Endothelial cell of umbilical vein (primary cell): ENCODE data around the gene CAMK2N2. TPM values are rescaled to one million over a fixed set of nuclear protein-coding genes. Genes with fewer than 3 reads are reported as not detected.

ENCODE experiments used
- BruUV-seq: library from RNA; stranded (reverse); fragments of 400-500 nt; replicated peaks from 2 replicates; lab custom pipeline; 2021; lab: Mats Ljungman, UMichigan
- CTCF ChIA-PET: fragments of 300-600, 350-600 bp; sonication (Branson Sonifier 250); formaldehyde crosslinking; loops from one replicate; lab custom pipeline; 2021; ENCODE audit warnings: antibody characterized with exemption, inconsistent platforms; lab: Charles Lee
- POLR2A ChIA-PET: fragments of 300-600, 350-600 bp; sonication (Branson Sonifier 250); formaldehyde crosslinking; loops from one replicate; lab custom pipeline; 2021; ENCODE audit warnings: antibody characterized with exemption, inconsistent platforms; lab: Charles Lee
- DNase-seq: peaks from one replicate; pipeline ENCODE4 v3.0.0-alpha.2; 2011; ENCODE audit warnings: low read depth, low spot score
- FAIRE-seq: peaks from 2 replicates; lab custom pipeline; 2011; peaks lifted over from hg19 to GRCh38; lab: Jason Lieb, UNC
- H2AFZ ChIP-seq: 2 replicates; pipeline ENCODE4 v1.6.0; 2012; ENCODE audit warnings: low read depth, low read length, control low read depth, inconsistent platforms
- H3K27ac ChIP-seq: 2 replicates; pipeline ENCODE4 v1.5.1; 2011; ENCODE audit warnings: low read depth, mild to moderate bottlenecking, control low read depth, low read length, moderate library complexity; ENCODE audit not compliant: insufficient read depth
- H3K27me3 ChIP-seq, 2 experiments: 2 replicates each; pipeline versions ENCODE4 v1.6.0 to v1.6.1; 2011; ENCODE audit warnings: low read length in 2 of 2, mixed read lengths in 1 of 2; ENCODE audit not compliant: control insufficient read depth in 2 of 2, insufficient read depth in 2 of 2
- H3K36me3 ChIP-seq, 2 experiments: 2 replicates in 1 of 2; 3 replicates in 1 of 2; pipeline ENCODE4 v1.5.1; 2011; ENCODE audit warnings: low read length in 2 of 2, mild to moderate bottlenecking in 1 of 2, moderate library complexity in 1 of 2; ENCODE audit not compliant: control insufficient read depth in 2 of 2, insufficient read depth in 2 of 2; ENCODE audit errors: extremely low read depth in 1 of 2
- H3K4me1 ChIP-seq: 3 replicates; pipeline ENCODE4 v1.5.1; 2011; ENCODE audit warnings: mild to moderate bottlenecking, low read length; ENCODE audit not compliant: control insufficient read depth, insufficient read depth; ENCODE audit errors: extremely low read depth
- H3K4me2 ChIP-seq: 2 replicates; pipeline ENCODE4 v1.6.1; 2011; ENCODE audit warnings: low read length, control low read depth, mixed read lengths; ENCODE audit not compliant: insufficient read depth
- H3K4me3 ChIP-seq, 3 experiments: fragments of 200-600 bp in 1 of 3; sonication (generic), shearing (Covaris generic) in 1 of 3; replicated peaks in 1 of 3; 2 replicates each; pipeline ENCODE4 v1.5.1; 2011 to 2016; ENCODE audit warnings: control low read depth in 3 of 3, low read length in 3 of 3, mild to moderate bottlenecking in 2 of 3, inconsistent platforms in 1 of 3, low read depth in 1 of 3, moderate library complexity in 1 of 3; ENCODE audit not compliant: insufficient read depth in 1 of 3
- H3K79me2 ChIP-seq: 2 replicates; pipeline ENCODE4 v1.6.0; 2012; ENCODE audit warnings: low read length, inconsistent platforms; ENCODE audit not compliant: control insufficient read depth, insufficient read depth
- H3K9ac ChIP-seq: replicated peaks from 2 replicates; pipeline ENCODE3; 2011; ENCODE audit warnings: low read length, control low read depth; ENCODE audit not compliant: insufficient read depth; ENCODE audit errors: extremely low read depth
- H3K9me1 ChIP-seq: replicated peaks from 3 replicates; pipeline ENCODE4 v1.6.0; 2011; ENCODE audit warnings: mild to moderate bottlenecking, low read length; ENCODE audit not compliant: control insufficient read depth, insufficient read depth; ENCODE audit errors: extremely low read depth
- H3K9me3 ChIP-seq: replicated peaks from 2 replicates; pipeline ENCODE4 v1.5.1; 2012; ENCODE audit warnings: low read length, inconsistent platforms; ENCODE audit not compliant: control insufficient read depth, insufficient read depth
- H4K20me1 ChIP-seq: replicated peaks from 2 replicates; pipeline ENCODE3; 2011; ENCODE audit warnings: mild to moderate bottlenecking, low read length; ENCODE audit not compliant: control insufficient read depth, insufficient read depth; ENCODE audit errors: extremely low read depth
- EZH2 ChIP-seq: IDR thresholded peaks from 2 replicates; pipeline ENCODE4 v1.6.1; 2012; ENCODE audit warnings: borderline replicate concordance, low read depth, mild to moderate bottlenecking, moderate library complexity, low read length, inconsistent platforms; ENCODE audit not compliant: severe bottlenecking
- FOS ChIP-seq: IDR thresholded peaks from 2 replicates; pipeline ENCODE4 v1.6.1; 2011; ENCODE audit warnings: mild to moderate bottlenecking, low read length, moderate library complexity, borderline replicate concordance; ENCODE audit not compliant: insufficient read depth
- JUN ChIP-seq: IDR thresholded peaks from 2 replicates; pipeline ENCODE4 v1.6.1; 2011; ENCODE audit warnings: borderline replicate concordance, low read depth; ENCODE audit not compliant: insufficient read length, insufficient read depth
- MAX ChIP-seq: IDR thresholded peaks from 2 replicates; pipeline ENCODE4 v1.6.1; 2011; ENCODE audit not compliant: insufficient read depth, insufficient read length
- MYC ChIP-seq: IDR thresholded peaks from one replicate; pipeline ENCODE4 v1.6.1; 2011; ENCODE audit warnings: mild to moderate bottlenecking, low read depth, low read length
- POLR2A ChIP-seq: IDR thresholded peaks from 2 replicates; pipeline ENCODE4 v1.6.1; 2012; ENCODE audit warnings: low read depth, mild to moderate bottlenecking, control low read depth, low read length
- dilution Hi-C: fragments of 300-500 bp; cut with MboI; formaldehyde crosslinking; loops from one replicate; pipeline ENCODE4 v1.15.0; 2019; ENCODE audit warnings: low sequenced_read_pairs; ENCODE audit not compliant: extremely low pct_ligation_motif_present
- intact Hi-C: fragments of 100-400 bp; cut with micrococcal nuclease; formaldehyde crosslinking; loops from one replicate; pipeline ENCODE4 v1.10.0; 2022
- polyA plus RNA-seq, 4 experiments: library from polyadenylated mRNA; depleted of rRNA in 3 of 4; stranded (reverse) in 3 of 4; unstranded in 1 of 4; fragments of >200 nt; gene quantifications; 2 replicates each; pipeline versions ENCODE4 v1.2.1 to v1.2.3, GENCODE V29; 2011 to 2012; ENCODE audit warnings: missing spikeins in 1 of 4
- total RNA-seq: library from RNA; stranded (reverse); gene quantifications from 2 replicates; pipeline ENCODE4 v1.2.3, GENCODE V29; 2021

The CAMK2N2 gene
- total and polyA plus RNA-seq, 2 donors (not counting 3 experiments of a cell fraction or from before 2014, with no cell fraction given) = 0.11 TPM; not detected in 1

GRCh38 chr3:184230603-184231528 is 30.5 kb downstream of the CAMK2N2 start:
- CTCF ChIA-PET = interaction anchor here (1.0 to 1.4 kb wide), 2 partner anchors 19 to 54 kb away, joined by 3 read pairs; partner anchors contain the start of gene EEF1AKMT4
- POLR2A ChIA-PET = interaction anchor here (0.6 kb wide), 1 partner anchor 26 kb away, joined by 4 read pairs; no protein-coding TSS in a partner anchor
- no peak for FAIRE-seq

DNA sequence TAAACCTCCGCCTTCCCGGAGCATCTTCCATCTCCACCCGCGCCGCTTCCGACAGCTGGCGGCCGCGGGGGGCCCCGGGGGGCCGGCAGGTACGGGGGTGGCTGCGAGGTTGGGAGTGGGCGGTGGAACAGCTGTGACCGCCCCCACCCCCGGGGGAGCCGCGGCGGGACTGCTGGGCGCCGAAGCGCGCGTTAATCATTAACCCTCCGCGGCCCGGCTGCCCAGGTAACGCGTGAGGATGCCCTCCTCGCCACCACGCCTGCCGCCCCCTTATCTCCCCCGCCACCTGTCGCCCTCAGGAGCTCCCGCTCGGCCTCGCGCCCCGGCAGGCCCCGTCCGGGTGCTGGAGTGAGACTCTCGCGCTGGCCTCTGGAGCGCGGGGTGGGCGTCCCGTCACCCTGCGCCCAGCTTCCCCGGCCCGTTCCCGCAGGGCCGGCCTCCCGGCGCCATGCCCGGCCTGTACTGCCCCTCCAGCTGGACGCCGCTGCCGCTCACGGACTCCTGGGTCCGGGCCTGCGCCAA is 31.2 kb downstream of the CAMK2N2 start:
- dilution Hi-C loops (no loop called here), intact Hi-C loops (no loop called here)
- no peak for DNase-seq
- Histone ChIP-seq H3K9ac (no peak overlapping the region), H3K79me2 (no peaks in the 10 kb centered on the region), H3K9me1 (no peaks in the 10 kb centered on the region), H3K4me3 (no peak overlapping the region), H3K4me1 (peaks cover 4% of the 10 kb centered on the region), H3K36me3 (no peaks in the 10 kb centered on the region), H3K27me3 (peaks cover 38 to 55% of the 10 kb centered on the region in 2 experiments), H4K20me1 (no peaks in the 10 kb centered on the region), H2AFZ (no peak overlapping the region), H3K4me2 (no peak overlapping the region), H3K27ac (no peak overlapping the region), H3K9me3 (no peaks in the 10 kb centered on the region)
- POLR2A ChIA-PET = no interaction called here
- CTCF ChIA-PET = interaction anchor here (1.0 to 1.4 kb wide), 3 partner anchors 20 to 59 kb away, joined by 3 read pairs; partner anchors contain the start of gene EEF1AKMT4
- no peak for FAIRE-seq
- no TSS peak for BruUV-seq
- TF ChIP-seq MAX (no peak), EZH2 (peak; percentile 92)

More at GRCh38 chr3:184230603-184231528, 30.5 kb downstream of the CAMK2N2 start:
- Histone ChIP-seq H3K9me3 (no peaks in the 10 kb centered on the region), H4K20me1 (no peaks in the 10 kb centered on the region), H3K4me3 (no peak overlapping the region), H3K9me1 (no peaks in the 10 kb centered on the region), H3K4me1 (peaks cover 4% of the 10 kb centered on the region), H3K79me2 (no peaks in the 10 kb centered on the region), H2AFZ (no peak overlapping the region), H3K27ac (no peak overlapping the region), H3K9ac (no peak overlapping the region), H3K36me3 (no peaks in the 10 kb centered on the region), H3K27me3 (peaks cover 38 to 55% of the 10 kb centered on the region in 2 experiments), H3K4me2 (no peak overlapping the region)
- TF ChIP-seq JUN (no peak), FOS (no peak), MYC (no peak), MAX (no peak), POLR2A (no peak), EZH2 (peak; percentile 87)
- intact Hi-C loops = no loop called here
- DNase-seq = no peak
- dilution Hi-C loops = no loop called here
- no TSS peak for BruUV-seq
